GM18526 (cell line): ENCODE measurements around the gene NCR1.

Source experiments
- POLR2A ChIP-seq: IDR thresholded peaks from 3 replicates; pipeline ENCODE4 v1.6.1; 2011; ENCODE audit not compliant: insufficient read length; ENCODE audit errors: extremely low read depth

Gene NCR1, protein sequence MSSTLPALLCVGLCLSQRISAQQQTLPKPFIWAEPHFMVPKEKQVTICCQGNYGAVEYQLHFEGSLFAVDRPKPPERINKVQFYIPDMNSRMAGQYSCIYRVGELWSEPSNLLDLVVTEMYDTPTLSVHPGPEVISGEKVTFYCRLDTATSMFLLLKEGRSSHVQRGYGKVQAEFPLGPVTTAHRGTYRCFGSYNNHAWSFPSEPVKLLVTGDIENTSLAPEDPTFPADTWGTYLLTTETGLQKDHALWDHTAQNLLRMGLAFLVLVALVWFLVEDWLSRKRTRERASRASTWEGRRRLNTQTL

DNA sequence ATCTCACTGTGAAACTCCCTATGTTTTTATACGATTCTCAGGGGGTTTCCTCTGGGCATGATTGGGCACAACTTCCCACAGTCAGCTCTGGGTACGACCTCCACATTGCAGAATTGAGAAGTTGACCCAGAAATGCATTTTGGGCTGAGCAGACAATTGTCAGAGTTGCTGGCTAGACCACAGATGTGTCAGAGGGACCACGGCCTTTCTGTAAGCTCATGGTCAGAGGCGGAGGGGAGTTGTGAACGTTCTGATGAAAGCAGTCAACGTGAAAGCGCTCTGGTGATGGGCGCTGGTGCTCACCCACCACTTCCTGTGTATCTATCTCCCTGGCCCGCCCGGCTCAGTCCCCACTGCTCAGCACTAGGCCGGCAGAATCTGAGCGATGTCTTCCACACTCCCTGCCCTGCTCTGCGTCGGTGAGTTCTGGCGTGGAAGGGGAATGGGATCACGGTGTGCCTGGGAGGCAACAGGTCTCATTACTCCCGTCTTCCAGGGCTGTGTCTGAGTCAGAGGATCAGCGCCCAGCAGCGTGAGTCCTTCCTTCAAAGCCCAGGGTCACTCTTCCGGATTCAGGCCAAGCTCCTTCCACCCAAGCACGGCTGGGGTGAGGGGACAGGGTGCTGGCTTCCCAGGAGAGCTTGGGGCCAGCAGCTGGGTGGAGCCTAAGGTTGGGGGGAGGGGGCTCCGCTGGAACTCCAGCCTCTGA is at the start of gene NCR1:
TSS of gene NCR1 (plus strand) at position 346 of the 709 bp plus-strand sequence. CDS start at position 386, 40 bp downstream.
- no peak for TF ChIP-seq POLR2A

DNA sequence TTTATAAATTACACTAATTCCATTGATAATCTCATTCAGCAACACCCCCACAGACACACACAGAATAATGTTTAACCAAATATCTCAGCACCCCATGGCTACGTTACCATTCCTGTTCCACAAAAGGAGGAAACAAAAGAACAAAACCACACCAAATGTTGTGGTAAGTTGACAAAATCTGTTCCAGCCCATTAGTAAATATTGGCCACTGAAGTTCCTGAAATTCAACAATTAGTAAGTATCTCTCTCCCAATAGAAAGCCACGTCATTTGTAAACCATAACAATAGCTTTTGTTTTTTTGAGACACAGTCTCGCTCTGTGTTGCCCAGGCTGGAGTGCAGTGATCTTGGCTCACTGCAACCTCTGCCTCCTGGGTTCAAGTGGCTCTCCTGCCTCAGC is 34.3 kb upstream of the NCR1 start:
- TF ChIP-seq POLR2A, result no peak

DNA sequence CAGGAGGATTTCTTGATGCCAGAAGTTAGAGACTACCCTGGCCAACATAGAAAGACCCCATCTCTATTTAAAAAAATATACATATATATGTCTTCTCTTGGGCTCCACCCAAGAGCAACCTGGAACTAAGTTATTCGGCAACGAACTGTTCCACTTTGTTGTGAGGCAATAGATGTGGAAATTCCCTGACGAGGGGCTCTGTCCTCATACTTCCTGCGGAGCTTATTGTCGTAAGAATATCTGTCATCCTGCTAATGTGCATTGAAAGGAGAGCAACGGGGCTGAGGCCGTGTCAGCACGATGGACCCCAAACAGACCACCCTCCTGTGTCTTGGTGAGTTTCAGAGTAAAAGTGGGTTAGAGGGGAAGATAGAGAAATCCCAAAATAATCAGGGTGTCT is 32.0 kb upstream of the NCR1 start, which contains the start of gene FCAR:
TSS of gene FCAR (plus strand) at position 246 of the 400 bp plus-strand sequence. CDS start at position 301, 55 bp downstream.
- TF ChIP-seq POLR2A, result no peak

DNA sequence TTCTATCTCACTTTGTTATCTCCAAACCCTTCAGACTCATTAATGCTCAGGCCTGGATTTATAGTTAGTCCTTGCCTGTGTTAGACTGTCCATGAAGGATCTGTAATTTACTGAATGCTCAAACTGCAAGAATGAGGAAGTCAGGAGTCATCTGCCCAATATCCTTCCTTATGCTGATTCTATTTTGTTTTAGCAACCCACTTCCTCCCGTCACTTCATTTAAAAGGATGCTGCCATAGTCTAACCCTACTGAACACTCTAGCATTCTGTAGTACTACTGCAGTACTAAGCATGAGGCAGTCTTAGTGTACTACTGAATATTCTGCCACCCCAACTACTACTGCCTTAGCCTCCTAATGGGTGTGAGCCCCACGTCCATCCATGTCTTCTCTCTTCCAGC is 30.4 kb upstream of the NCR1 start:
- TF ChIP-seq POLR2A, result no peak

DNA sequence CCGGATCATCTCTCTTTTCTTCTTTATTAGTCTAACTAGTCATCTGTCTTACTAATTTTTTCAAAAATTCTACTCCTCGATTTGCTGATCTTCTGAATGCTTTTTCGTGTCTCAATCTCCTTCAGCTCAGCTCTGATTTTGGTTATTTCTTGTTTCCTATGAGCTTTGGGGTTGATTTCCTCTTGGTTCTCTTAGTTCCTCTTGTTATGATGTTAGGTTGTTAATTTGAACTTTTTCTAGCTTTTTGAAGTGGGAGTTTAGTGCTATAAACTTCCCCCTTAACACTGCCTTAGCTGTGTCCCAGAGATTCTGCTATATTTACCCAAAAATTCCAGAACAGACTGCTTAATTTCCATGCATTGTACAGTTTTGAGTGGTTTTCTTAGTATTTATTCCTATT is 28.5 kb upstream of the NCR1 start:
- TF ChIP-seq POLR2A, result no peak

DNA sequence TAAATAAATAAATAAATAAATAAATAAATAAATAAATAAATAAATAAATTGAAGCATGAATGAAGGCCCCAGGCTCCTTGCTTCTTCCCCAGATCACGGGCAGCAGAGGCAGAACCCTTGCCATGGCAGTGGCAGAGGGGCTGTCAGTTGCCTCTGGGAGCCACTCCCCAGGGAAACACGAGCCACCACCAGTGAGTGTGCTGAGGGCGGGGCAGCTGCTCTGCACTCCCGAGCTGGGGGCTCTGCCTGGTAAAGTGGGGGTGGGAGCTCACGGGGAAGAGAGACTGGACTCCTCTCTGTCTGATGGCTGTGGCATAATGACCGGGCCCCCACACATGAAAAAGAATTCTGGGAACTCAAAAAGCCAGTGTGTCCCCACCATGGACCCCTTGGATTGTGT is 24.1 kb upstream of the NCR1 start:
- TF ChIP-seq POLR2A, result no peak

DNA sequence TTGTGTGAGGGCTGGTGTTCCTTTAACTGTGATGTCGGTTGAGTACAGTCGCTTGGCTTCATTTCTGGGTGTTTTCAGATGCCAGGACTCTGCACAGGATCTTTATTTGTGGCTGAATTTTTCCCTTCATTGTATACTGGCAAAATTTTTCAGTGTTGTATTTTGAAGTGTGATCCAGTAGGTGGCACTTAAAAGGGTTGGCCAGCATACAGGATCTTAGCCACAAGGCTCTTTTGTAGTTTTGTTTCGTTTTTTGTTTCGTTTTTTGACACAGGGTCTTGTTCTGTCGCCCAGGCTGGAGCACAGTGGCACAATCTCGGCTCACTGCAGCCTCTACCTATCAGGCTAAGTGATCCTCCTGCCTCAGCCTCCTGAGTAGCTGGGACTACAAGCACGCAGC is 23.2 kb upstream of the NCR1 start:
- no peak for TF ChIP-seq POLR2A

DNA sequence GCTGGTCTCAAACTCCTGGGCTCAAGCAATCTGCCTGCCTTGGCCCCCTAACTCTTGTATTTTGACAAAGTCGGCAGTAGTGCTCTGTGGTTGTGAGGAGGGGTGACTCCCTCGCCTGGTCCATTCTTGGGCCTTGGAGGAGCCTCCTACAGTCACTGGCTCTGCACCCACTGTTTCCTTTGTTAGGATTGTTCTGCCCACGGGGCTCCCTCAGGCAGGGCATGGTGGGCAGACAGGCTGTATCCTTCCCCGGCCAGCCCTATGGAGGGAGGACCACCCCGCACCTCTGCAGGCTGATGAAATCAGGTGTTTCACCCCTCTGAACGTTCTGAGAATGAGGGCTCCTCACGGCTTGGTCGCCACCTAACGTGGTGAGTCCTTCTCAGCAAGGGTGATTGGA is 22.7 kb upstream of the NCR1 start:
- no peak for TF ChIP-seq POLR2A

DNA sequence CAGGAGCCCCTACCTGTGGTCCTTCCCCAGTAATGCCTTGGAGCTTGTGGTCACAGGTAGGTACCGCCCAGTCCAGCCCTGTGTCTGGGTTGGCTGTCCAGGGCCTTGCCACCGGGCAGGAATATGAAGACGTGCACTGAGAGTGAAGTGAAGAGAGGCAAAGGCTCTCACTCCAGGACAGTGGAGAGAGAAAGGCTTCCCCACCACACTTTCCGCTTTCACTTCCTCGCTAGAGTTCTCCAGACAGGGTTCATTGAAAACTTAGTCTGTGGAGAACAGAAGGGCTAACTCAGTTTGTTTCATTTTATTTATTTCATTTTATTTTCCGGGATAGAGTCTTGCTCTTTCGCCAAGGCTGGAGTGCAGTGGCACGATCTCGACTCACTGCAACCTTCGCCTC is 17.7 kb upstream of the NCR1 start:
- no peak for TF ChIP-seq POLR2A

DNA sequence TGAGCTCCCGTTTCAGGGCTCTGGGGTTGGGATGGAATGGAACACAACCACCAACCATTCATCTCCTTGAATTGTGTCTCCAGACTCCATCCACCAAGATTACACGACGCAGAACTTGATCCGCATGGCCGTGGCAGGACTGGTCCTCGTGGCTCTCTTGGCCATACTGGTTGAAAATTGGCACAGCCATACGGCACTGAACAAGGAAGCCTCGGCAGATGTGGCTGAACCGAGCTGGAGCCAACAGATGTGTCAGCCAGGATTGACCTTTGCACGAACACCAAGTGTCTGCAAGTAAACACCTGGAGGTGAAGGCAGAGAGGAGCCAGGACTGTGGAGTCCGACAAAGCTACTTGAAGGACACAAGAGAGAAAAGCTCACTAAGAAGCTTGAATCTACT is 16.4 kb upstream of the NCR1 start:
- no peak for TF ChIP-seq POLR2A

DNA sequence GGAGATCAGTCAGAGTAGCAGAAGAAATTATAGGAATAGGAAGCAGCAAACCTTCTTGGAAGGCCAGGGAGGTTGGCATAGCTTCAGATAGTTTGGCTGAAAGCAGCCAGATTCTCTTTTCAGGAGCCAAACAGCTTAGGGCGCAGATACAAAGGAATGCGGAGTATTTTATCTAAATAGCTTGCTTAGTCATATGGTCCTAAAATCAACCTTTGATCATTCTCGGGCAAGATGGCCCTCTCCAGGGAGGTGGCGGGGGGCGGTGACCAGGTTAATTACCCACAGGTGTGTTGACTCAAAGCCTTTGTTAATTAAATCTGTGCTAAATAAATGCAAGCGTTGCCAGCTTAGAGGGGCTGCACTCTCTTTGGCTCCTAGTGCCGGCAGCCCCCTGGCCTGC is 12.5 kb upstream of the NCR1 start:
- no peak for TF ChIP-seq POLR2A

DNA sequence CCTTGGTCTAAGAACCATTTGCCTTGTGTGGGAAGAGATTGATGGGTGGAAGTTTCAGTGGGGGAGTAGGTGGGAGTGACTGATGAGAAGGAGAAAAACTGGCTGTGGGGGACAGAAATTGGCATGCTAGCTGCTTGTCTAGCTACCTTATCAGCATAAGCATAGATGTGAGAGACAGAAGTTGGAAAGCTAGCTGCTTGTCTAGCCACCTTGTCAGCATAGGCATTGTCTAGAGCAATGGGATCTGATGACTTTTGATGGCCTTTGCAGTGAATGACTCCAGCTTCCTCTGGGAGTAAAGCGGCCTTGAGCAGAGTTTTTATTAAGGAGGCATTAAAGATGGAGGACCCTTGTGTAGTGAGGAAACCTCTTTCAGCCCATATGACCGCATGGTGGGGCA is 9.9 kb upstream of the NCR1 start:
- TF ChIP-seq POLR2A, result no peak

DNA sequence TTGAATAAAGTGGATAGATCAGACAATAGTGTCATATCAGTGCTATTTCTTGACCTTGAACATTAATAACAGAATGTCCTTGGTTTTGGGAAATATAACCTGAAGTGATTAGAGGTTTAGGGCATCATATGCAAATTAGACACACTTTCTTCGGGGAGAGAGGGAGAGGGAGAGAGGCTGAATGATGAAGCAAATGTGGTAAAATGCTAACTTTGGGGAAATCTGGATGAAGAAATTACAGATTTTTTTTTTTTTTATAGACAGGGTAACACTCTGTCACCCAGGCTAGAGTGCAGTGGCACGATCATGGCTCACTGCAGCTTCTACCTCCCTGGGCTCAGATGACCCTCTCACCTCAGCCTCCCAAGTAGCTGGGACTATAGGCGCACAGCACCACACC is 3.9 kb upstream of the NCR1 start:
- no peak for TF ChIP-seq POLR2A

DNA sequence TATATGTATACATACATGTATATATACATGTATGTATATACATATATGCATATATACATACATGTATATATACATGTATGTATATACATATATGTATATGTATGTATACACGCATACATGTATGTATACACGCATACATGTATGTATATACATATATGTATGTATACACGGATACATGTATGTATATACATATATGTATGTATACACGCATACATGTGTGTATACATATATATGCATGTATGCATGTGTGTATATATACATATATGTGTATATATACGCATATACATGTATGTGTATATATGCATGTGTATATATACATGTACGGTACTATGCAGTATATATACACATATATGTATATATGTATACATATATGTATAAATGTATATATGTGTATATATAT is 2.6 kb upstream of the NCR1 start:
- TF ChIP-seq POLR2A, result no peak

DNA sequence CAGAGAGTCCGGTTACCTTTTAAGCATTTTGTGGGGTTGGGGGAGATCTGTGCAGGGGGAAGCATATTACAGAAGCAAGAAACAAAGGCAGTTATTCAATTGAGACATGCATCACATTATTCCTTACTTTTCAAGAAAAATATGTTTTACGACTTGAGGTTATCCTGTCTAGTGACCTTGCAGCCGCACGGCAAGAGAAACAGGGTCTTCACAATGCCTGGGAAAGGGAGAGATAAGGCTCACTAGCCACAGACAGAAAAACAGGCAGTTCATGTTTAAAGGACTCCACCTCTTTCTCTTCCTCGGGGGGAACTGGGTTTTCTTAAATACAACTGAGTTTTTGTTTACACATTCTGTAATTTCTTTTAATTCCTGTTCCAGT is 536 bp upstream of the NCR1 start:
- no peak for TF ChIP-seq POLR2A

DNA sequence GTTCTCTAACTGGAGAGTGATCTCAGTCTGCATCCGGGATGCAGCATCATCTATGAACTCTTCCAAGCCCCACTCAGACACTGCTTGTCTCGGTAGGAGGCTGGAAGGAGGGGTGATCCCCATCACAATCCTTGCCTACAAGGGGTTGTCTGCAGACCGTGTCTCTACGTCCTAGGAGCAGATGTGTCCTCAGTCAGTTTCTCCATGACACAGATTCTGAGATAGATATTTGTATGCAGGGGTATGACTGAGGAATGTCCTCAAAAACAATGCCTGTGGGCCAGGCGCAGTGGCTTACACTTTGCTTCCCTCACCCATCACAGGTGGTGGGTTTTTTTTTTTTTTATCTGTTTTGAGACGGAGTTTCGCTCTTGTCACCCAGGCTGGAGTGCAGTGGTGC is 871 bp downstream of the NCR1 start:
- TF ChIP-seq POLR2A, result no peak

DNA sequence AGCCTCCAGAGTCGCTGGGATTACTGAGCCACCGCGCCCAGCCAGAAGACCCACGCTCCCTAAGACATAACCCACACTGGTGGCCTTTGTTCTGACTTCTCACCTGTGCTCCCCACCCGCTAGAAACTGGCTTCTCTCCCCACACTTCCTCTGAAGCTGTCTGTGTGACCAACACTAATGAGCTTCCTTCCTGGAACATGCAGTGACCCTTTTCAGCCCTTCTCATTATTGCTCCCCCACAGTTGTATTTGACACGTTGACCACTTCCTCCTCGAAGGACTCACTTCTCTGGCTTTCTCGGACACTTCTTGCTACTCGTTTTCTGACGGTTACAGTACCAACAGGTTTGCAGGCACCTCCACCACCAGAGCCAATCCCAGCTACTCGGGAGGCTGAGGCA is 10.9 kb downstream of the NCR1 start:
- no peak for TF ChIP-seq POLR2A
